Uterus (tissue), 2 donors: ENCODE measurements around the gene EYS.

Experiments
- CTCF ChIP-seq, 4 experiments: fragments of 200-600 bp in 2 of 4; fragments of 450-650 bp in 2 of 4; sonication (generic) in 2 of 4; IDR thresholded peaks; one replicate each; pipeline ENCODE4 v1.5.1; 2016 to 2019; ENCODE audit warnings: antibody characterized with exemption in 4 of 4, mild to moderate bottlenecking in 2 of 4, moderate library complexity in 1 of 4
- POLR2A ChIP-seq, 2 donors: fragments of 450-650 bp; IDR thresholded peaks; one replicate each; pipeline ENCODE4 v1.6.1; 2016; ENCODE audit warnings: antibody characterized with exemption in 2 of 2, mild to moderate bottlenecking in 1 of 2, moderate library complexity in 1 of 2

DNA sequence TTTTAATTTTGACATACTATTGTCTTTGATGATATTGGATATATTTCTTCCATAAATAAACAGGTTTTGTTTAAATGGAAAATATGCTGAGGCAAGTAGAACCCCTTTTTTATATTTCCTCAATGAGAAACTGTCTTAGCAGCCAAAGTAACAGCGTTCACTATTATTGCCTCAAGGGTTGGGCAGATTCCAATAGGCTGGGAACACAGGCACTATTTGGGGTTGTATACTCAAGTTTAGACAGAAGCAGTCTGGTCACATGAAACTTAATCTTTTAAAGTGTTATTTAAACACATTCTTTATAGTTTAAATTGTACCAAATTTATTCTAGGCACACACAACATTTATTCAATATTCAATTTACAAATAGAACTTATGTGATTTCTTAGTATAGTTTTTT lies 520.2 kb downstream of the EYS start:
- TF ChIP-seq CTCF (IDR thresholded peaks at IDR 0.05) (no peak), POLR2A (IDR thresholded peaks at IDR 0.05) (no peak)
